ENCODE results near the gene OVAAL.
"Not testable (repeated sequence)": the region's sequence is repeated elsewhere in the genome, so short reads cannot be mapped to it uniquely, and the experiment has no call there.

The OVAAL gene

DNA sequence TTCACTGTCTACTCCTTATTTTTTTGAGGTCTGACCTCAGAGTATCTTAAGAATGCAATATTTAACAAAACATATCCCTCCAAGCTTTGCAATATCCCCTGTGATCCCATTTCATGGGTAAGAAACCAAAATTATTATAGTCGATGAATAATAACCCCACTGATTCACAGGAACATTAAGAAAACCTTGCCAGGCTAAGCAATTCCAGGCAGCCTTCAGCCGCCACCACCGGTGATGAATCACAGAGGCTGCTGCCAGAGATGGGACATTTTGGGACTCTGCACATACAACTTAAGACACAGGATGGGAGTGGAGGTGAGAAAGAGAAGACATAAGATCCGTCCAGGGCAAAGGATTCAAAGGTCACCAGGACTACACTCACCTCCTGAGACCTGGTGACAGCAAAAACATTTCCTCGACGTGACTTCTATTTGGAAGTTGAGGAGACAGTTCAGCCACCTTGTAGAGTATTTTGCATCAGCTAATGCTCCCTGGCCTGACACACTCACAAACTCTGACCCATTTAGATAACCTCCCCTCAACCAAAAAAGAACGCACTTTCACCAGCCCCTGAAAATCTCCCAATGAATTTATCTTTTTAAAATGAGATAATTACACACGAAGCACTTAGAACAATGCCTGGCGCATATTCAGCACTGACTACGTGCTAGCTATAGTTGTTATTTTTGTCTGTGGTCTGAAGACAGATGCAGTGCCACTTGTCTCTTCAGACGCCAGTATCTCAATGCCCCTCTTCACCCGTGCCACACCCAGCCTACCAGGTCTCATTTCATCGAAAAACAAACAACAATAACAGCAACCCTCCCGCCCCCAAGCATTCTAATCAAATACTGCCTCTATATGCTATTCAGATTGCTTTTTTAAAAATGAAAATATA is 17.8 kb upstream of the OVAAL start:
- no peak for DNase-seq (ENCODE audit: low read depth in 2 of 2, low spot score in 1 of 2)

- no peak for DNase-seq (ENCODE audit: low read depth in 2 of 2, low spot score in 1 of 2)
Observed at GRCh38 chr1:180542113-180542837, 16.5 kb upstream of the OVAAL start.

DNA sequence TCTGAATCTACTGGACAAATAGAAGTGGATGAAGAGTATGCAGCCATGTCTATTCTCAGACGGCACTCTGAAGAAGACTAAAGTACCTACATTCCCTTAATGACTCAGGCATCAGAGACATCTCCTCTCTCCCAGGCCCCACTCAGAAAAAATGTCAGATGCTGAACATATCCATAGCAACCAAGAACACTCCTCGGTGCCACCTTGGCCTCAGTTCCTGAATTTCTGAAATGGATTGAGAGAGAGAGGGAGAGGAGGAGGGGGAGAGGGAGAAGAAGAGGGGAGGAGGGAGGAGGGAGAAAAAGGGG is 16.0 kb upstream of the OVAAL start:
- no peak for DNase-seq (ENCODE audit: low read depth in 2 of 2, low spot score in 1 of 2)

GRCh38 chr1:180544050-180544449 is 14.7 kb upstream of the OVAAL start:
- DNase-seq (ENCODE audit: low read depth in 2 of 2, low spot score in 1 of 2) = no peak

GRCh38 chr1:180545991-180546390 is 12.8 kb upstream of the OVAAL start:
- no peak for DNase-seq (ENCODE audit: low read depth in 2 of 2, low spot score in 1 of 2)

- DNase-seq (ENCODE audit: low read depth in 2 of 2, low spot score in 1 of 2) = no peak
Observed at GRCh38 chr1:180548686-180549317, 10.0 kb upstream of the OVAAL start.

DNA sequence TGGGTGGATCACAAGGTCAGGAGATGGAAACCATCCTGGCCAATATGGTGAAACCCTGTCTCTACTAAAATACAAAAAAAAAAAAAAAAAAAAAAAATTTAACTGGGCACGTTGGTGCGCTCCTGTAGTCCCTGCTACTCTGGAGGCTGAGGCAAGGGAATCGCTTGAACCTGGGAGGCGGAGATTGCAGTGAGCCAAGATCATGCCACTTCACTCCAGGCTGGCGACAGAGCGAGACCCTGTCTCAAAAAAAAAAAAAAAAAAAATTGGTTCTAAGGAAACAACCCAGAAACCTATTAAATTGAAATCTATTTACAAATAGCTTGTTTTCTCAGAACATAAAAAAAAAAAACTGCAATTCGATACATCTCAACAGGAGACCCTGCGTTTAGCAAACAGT is 9.0 kb upstream of the OVAAL start:
- DNase-seq (ENCODE audit: low read depth in 2 of 2, low spot score in 1 of 2) = not testable (repeated sequence)

- DNase-seq (ENCODE audit: low read depth in 2 of 2, low spot score in 1 of 2) = no peak
Observed at GRCh38 chr1:180550241-180550640, 8.5 kb upstream of the OVAAL start.

DNA sequence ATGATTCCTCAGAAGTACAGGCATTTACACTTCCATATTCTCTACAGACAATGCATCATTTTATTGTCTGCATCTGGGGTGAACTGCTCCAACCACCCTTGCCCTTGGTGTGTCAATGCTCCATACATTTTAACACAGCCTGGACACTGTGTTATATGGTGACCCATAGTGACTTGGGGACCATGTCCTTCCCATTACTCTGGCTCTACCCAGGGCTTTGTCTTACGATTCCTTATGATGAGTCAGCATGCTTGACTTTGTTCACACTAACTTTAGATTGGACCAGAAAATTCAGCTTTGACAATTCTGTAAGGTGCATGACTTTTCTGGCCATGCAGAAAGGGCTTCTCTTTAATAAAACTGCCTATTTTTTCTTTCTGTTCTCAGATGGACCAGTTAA is 6.8 kb upstream of the OVAAL start:
- DNase-seq (ENCODE audit: low read depth in 2 of 2, low spot score in 1 of 2) = no peak

GRCh38 chr1:180553046-180553445 is 5.7 kb upstream of the OVAAL start:
- DNase-seq (ENCODE audit: low read depth in 2 of 2, low spot score in 1 of 2) = not testable (repeated sequence)

DNA sequence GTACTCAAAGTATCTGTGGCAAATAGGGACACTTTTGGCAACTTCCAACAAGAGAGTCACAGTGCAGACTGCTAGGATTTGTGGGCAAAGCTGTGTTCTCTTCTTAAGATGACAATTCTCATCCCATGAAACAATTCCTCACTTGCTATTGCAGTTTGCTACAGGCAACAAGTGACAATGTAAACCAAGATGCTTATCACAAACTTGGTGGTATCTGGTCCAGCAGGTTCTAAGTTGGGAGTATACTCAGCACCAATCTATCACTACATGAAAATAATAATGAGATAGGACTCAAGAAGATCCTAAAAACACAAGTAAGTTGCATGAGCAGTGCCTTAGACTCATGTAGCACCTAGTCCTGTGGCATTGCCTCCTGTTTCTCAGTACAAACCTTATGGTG is 3.4 kb upstream of the OVAAL start:
- no peak for DNase-seq (ENCODE audit: low read depth in 2 of 2, low spot score in 1 of 2)

DNA sequence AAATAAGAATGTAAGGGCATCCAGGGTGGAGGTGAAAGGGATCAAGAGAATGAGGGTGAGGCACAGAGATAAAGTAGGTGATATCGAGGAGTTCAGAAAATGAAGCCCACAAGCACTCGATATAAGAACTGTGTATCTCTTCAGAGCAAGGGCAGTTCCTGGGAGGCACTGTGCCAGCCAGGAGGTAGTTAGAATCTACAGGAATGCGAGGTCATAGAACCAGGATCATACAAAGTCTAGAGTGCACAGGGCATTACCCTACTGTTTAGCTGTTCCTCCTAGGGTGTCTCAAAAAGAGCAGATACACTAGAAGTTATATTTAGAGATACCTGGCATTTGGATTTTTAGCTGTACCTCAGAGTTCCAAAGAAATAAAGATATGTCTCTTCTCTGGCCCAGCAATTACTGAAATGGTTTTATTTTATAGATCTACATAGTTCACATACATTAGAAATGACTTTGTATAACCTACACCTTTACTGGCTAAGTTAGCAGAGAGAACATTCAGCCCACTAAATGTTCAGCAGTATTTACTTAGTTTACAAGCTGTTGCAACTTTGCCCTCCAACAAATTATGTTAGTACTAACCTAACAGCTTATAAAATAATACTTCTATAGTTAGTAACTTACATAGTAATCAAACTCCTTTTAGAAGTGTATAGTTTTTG is 1.6 kb downstream of the OVAAL start:
- no peak for DNase-seq (ENCODE audit: low read depth in 2 of 2, low spot score in 1 of 2)

DNA sequence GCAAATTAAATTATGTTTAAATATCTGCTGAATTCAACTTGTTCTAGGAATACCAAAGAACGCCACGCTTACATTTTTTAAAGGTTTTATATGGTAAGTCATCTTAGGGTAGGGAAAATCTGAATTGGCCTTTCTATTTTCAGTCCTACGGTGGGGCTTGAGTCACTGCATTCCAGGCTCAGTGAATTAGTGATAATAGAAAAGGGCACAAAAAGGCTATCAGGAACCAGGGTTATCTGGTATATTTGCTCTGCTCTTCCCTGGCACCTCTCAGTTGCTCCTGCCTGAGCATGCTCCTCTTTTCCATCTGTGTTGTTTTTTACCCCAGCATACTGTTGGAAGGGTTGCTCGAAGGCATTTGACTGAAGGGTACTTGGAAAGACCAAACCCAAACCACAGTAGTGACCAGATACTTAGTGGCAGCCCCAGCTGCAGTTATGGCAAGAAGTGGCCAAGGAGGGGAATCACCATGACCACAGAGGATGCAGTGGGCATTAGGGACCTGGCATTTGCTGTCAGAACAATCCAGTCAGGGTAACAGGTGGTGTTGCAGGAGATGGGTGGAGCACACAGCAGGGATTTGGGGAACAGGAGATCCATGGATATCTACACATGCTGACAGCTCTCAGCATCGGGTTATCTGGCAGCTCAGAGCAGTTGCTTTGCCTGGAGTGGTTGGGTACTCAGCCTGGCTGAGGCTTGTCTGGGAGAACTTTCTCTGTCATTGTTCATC is 2.3 kb downstream of the OVAAL start:
- no peak for DNase-seq (ENCODE audit: low read depth in 2 of 2, low spot score in 1 of 2)

GRCh38 chr1:180562640-180563025 is 3.9 kb downstream of the OVAAL start:
- no peak for DNase-seq (ENCODE audit: low read depth in 2 of 2, low spot score in 1 of 2)

DNA sequence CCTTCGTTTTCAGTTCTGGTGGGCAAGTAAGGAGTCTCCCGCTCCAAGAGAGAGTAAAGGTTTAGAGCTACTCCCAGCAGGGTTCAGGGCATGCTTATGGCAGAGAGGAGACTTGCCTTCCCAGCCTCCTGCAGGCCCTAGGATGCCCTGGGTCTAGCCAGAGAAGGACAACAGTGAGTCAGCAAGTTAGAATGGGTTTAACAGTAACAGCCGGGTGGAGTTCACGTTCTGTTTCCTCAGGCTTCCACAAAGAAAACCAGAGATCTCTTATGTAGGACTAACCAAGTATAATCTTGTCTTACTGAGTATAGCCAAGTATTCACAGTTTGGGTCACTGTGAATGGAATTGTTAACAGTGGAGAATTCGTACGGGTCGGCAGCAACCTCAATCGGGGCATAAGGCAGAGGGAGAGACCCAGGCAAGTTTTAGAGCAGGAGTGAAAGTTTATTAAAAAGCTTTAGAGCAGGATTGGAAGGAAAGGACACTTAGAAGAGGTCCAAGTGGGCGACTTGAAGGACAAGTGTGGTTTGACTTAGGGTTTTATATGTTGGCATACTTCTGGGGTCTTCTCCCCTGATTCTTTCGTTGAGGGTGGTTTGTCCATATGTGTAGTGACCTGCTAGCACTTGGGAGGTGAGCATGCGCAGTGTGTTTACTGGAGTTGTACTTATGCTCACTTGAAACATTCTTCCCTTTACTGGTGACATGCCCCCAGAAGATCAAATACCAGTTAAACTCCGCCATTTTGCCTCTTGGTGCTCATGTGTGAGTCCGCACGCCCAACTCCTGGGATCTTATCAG is 4.5 kb downstream of the OVAAL start:
- DNase-seq (ENCODE audit: low read depth in 2 of 2, low spot score in 1 of 2) = no peak

DNA sequence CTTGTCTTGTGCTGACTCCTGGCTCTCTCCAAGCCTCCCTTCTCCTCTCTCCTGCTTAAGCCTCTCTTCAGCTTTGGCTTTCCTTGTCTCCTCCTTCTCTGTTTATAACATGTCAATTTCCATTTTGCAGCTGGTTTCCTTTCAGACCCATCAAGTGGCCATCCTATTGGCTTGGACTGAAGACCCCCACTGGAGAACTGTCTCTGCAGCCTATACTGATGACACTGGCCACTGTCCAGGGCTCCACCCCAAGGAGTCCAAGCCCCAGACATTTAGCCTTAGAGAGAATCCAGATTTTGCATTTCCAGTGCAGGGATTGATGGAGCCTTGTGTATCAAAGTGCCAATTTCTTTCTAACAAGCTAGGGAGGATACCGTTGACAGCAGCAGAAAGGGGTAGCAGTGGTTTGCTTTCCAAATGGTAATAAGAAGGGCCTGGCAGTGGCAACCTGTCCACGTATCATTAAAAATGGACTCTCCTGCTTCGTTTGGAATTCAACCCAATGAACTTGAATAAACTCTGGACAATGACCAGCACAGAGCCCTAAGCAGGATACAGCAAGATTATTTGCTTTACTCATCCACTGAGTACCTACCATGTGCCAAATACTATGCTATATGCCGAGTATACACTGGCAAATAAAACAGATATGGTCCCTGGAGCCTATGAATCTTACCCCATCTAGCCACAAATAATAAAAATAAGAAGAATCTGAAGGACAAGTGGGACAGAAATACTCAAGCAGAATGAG is 6.5 kb downstream of the OVAAL start:
- DNase-seq (ENCODE audit: low read depth in 2 of 2, low spot score in 1 of 2) = no peak

DNA sequence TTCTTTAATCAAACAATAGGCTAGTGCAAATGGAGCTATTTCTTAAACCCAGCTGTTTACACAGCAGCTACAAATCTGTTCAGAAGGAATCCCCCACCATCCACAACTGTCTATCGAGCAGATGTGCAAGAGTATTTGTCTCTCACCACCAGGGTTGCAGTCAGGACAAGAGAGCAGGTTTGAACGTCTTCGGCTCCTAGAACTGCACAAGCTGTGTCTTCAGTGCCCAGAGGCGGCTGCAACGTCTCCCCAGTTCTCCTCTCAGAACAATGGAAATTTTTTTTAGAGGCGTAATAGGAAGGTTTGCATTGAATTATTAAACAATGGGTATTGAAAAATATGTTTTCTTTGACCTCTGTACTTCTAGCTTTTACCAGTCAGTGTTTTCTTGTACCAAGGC is 7.3 kb downstream of the OVAAL start:
- DNase-seq (ENCODE audit: low read depth in 2 of 2, low spot score in 1 of 2) = no peak

DNA sequence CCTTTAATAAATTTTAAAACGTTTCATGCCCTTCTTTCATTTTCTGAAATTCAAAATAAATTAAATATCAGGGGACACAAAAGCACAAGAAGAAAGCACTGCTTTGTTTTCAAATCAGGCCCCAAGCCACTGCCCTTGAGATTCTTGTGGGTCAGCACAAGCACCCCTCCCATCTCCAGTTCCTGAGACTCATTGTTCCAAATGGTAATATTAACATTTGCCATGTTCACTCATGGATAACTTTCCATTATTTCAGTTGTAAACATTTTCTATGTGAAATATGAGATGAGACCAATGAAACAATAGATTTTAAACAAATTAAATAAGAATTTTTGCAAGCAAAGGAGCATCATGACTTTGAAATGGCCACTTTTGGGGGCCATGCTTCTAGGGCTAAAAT is 7.7 kb downstream of the OVAAL start:
- no peak for DNase-seq (ENCODE audit: low read depth in 2 of 2, low spot score in 1 of 2)

- no peak for DNase-seq (ENCODE audit: low read depth in 2 of 2, low spot score in 1 of 2)
Observed at GRCh38 chr1:180567654-180568053, 8.9 kb downstream of the OVAAL start.

DNA sequence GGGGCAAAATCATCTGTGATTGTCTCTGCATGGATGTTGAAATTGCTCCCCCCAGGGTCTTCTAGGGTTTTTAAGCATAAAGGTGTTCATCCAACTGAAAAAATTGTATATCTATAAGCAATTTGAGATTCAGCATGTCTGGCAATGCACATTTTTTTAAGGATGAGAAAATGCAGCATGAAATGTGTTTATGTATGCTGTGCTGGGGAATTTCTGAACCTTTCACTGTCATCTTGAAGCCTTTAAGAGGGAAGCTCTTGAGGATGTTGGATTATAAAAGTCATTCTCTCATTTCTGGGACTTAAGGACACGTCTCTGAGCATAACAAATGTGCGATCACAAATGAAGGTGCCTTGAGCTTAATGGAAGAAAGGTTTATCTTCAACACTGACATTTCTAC is 9.4 kb downstream of the OVAAL start:
- no peak for DNase-seq (ENCODE audit: low read depth in 2 of 2, low spot score in 1 of 2)

Data from stimulated activated CD8-positive, alpha-beta memory T cell treated with anti-CD3 and anti-CD28 coated beads, Interleukin-4, amount 100 ng/mL, for 1 hour (primary cell).